ENCODE data around the gene C1orf226. TPM values are rescaled to one million over a fixed set of nuclear protein-coding genes. Genes with fewer than 3 reads are reported as not detected.

The C1orf226 gene
- total RNA-seq, 1 donor from 2014 or later = 2.7 TPM

- no peak overlapping the region for H3K4me3 Mint-ChIP-seq (ENCODE audit: unreplicated experiment)
- H3K27ac Mint-ChIP-seq (ENCODE audit: unreplicated experiment) = no peak overlapping the region
- no peaks in the 10 kb centered on the region for H3K9me3 Mint-ChIP-seq (ENCODE audit: unreplicated experiment)
- TF ChIP-seq CTCF (IDR thresholded peaks at IDR 0.05) = no peak
- no peak for DNase-seq (ENCODE audit: extremely low spot score, unreplicated experiment)
- no peaks in the 10 kb centered on the region for H3K4me1 Mint-ChIP-seq (ENCODE audit: unreplicated experiment)
- H3K36me3 Mint-ChIP-seq (ENCODE audit: unreplicated experiment) = peaks cover 3% of the 10 kb centered on the region
- no peaks in the 10 kb centered on the region for H3K27me3 Mint-ChIP-seq (ENCODE audit: unreplicated experiment)
These were observed 16.1 kb upstream of the C1orf226 start for GRCh38 chr1:162365284-162366020.

GRCh38 chr1:162366149-162366548 is 15.4 kb upstream of the C1orf226 start:
- Mint-ChIP-seq H3K4me1 (ENCODE audit: unreplicated experiment) (no peaks in the 10 kb centered on the region), H3K4me3 (ENCODE audit: unreplicated experiment) (no peak overlapping the region), H3K9me3 (ENCODE audit: unreplicated experiment) (no peaks in the 10 kb centered on the region), H3K27ac (ENCODE audit: unreplicated experiment) (no peak overlapping the region), H3K27me3 (ENCODE audit: unreplicated experiment) (no peaks in the 10 kb centered on the region), H3K36me3 (ENCODE audit: unreplicated experiment) (peaks cover 3% of the 10 kb centered on the region)
- TF ChIP-seq CTCF (IDR thresholded peaks at IDR 0.05) = no peak
- DNase-seq (ENCODE audit: extremely low spot score, unreplicated experiment) = no peak

GRCh38 chr1:162366671-162367070 is 14.9 kb upstream of the C1orf226 start:
- peaks cover 3% of the 10 kb centered on the region for H3K36me3 Mint-ChIP-seq (ENCODE audit: unreplicated experiment)
- H3K9me3 Mint-ChIP-seq (ENCODE audit: unreplicated experiment) = no peaks in the 10 kb centered on the region
- no peaks in the 10 kb centered on the region for H3K27me3 Mint-ChIP-seq (ENCODE audit: unreplicated experiment)
- H3K27ac Mint-ChIP-seq (ENCODE audit: unreplicated experiment) = no peak overlapping the region
- DNase-seq (ENCODE audit: extremely low spot score, unreplicated experiment) = no peak
- TF ChIP-seq CTCF (IDR thresholded peaks at IDR 0.05) = no peak
- H3K4me3 Mint-ChIP-seq (ENCODE audit: unreplicated experiment) = no peak overlapping the region
- H3K4me1 Mint-ChIP-seq (ENCODE audit: unreplicated experiment) = no peaks in the 10 kb centered on the region

- no peak overlapping the region for H3K27ac Mint-ChIP-seq (ENCODE audit: unreplicated experiment)
- no peak overlapping the region for H3K4me3 Mint-ChIP-seq (ENCODE audit: unreplicated experiment)
- no peak for DNase-seq (ENCODE audit: extremely low spot score, unreplicated experiment)
- no peaks in the 10 kb centered on the region for H3K27me3 Mint-ChIP-seq (ENCODE audit: unreplicated experiment)
- no peaks in the 10 kb centered on the region for H3K9me3 Mint-ChIP-seq (ENCODE audit: unreplicated experiment)
- TF ChIP-seq CTCF (IDR thresholded peaks at IDR 0.05) = no peak
- peaks cover 3% of the 10 kb centered on the region for H3K36me3 Mint-ChIP-seq (ENCODE audit: unreplicated experiment)
- H3K4me1 Mint-ChIP-seq (ENCODE audit: unreplicated experiment) = no peaks in the 10 kb centered on the region
These were observed 14.5 kb upstream of the C1orf226 start for GRCh38 chr1:162367073-162367472.

GRCh38 chr1:162367772-162368171 is 13.8 kb upstream of the C1orf226 start:
- no peak overlapping the region for H3K27ac Mint-ChIP-seq (ENCODE audit: unreplicated experiment)
- H3K27me3 Mint-ChIP-seq (ENCODE audit: unreplicated experiment) = no peaks in the 10 kb centered on the region
- DNase-seq (ENCODE audit: extremely low spot score, unreplicated experiment) = no peak
- peaks cover 3% of the 10 kb centered on the region for H3K4me1 Mint-ChIP-seq (ENCODE audit: unreplicated experiment)
- no peak for TF ChIP-seq CTCF (IDR thresholded peaks at IDR 0.05)
- H3K4me3 Mint-ChIP-seq (ENCODE audit: unreplicated experiment) = no peak overlapping the region
- H3K9me3 Mint-ChIP-seq (ENCODE audit: unreplicated experiment) = no peaks in the 10 kb centered on the region
- peaks cover 3% of the 10 kb centered on the region for H3K36me3 Mint-ChIP-seq (ENCODE audit: unreplicated experiment)

All from osteocyte (in vitro differentiated cells).